ENCODE results near the gene HSFX1. TPM values are rescaled to one million over a fixed set of nuclear protein-coding genes. Genes with fewer than 3 reads are reported as not detected.
"Not testable (repeated sequence)": the region's sequence is repeated elsewhere in the genome, so short reads cannot be mapped to it uniquely, and the experiment has no call there.

HSFX1 gene
- total and polyA plus RNA-seq, 5 donors: 1.9 to 4.1 (median 2.9) TPM

DNA sequence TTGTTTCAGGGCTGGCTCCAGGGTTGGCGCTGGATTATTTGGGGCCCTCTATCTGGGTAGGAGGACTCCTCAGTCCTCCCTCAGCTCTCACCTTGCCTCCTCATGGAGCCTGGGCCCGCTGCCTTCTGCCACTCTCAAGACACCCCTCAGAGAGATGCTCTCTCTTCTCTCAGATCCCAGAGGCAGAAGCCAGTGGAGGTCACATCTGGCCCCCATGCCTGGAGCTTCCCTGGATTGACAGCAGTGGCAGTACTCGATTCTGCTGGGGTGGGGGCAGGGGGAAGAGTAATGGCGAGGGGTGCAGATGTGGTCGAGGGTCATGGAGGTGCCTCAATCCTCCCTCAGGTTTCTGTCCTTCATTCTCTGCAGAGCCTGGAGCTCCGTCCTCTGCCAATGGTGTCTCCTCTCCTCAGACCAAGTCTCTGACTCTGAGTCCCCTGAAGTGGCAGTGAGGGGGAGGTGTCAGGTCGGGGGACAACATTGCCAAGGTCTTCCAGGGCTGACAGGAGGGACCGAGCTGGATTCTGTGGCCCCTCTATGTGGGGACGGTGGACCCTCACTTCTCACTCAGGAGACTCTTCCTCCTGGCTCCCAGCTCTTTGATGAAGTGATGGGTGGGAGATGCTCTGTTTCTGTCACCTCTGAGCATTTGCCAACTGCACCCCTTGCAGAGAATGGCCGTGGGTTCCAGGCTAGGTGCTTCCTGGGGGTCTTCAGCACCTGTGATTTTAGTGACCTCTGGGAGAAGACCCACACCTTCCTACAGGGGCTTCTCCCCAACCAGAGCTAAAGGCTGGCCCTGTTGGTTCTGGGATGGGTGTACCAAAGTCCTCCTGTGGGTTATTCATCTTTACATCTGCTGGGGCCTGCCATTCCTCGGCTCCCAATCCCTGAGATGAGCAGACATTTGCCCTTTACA, 10.9 kb upstream of the HSFX1 start:
- DNase-seq (peak in 1 of 3 donors; percentile 16), ATAC-seq (no peak)
- Histone ChIP-seq H3K9me3 (ENCODE audit: control insufficient read depth, low read length) (no peaks in the 10 kb centered on the region), H3K4me1 (ENCODE audit: control insufficient read depth, insufficient read depth, low read length) (no peaks in the 10 kb centered on the region), H3K4me3 (ENCODE audit: low read length) (no peak overlapping the region), H3K27ac (ENCODE audit: low read length) (no peak overlapping the region), H3K27me3 (ENCODE audit: control insufficient read depth, insufficient read depth) (no peaks in the 10 kb centered on the region)
- intact Hi-C loops (cut with DNase I): no loop called here
- 72% methylated on average over 10 of the region's 11 CpGs for WGBS

DNA sequence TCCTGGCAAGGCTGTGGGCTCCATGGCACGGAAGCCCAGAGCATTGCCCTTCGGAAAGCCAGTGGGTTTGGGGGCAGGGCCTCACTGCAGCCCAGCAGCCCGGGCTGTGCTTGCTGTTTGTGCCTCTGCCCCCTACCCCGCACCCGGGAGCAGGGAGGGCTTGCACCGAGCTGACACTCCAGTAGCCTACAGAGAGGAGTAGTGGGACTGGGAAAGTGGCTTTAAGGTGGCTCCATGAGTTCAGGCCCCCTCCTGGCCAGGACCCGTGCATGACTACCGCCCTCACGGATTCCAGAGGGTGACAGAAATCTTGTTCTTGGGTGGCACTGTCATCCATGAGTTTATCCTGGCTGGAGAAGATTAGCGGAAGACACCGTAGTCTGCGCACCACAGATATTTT, 3.5 kb upstream of the HSFX1 start:
- 62% methylated on average over 3 of the region's 12 CpGs for WGBS
- intact Hi-C loops (cut with DNase I); H3K4me3 ChIP-seq (ENCODE audit: low read length); H3K9me3 ChIP-seq (ENCODE audit: control insufficient read depth, low read length); ATAC-seq; H3K27ac ChIP-seq (ENCODE audit: low read length); H3K4me1 ChIP-seq (ENCODE audit: control insufficient read depth, insufficient read depth, low read length); H3K27me3 ChIP-seq (ENCODE audit: control insufficient read depth, insufficient read depth): not testable (repeated sequence)
- DNase-seq: peak in 1 of 3 donors; percentile 24

GRCh38 chrX:149773026-149773425, 842 bp upstream of the HSFX1 start:
- intact Hi-C loops (cut with DNase I); H3K4me3 ChIP-seq (ENCODE audit: low read length); DNase-seq; H3K27me3 ChIP-seq (ENCODE audit: control insufficient read depth, insufficient read depth); H3K9me3 ChIP-seq (ENCODE audit: control insufficient read depth, low read length); H3K27ac ChIP-seq (ENCODE audit: low read length); H3K4me1 ChIP-seq (ENCODE audit: control insufficient read depth, insufficient read depth, low read length); ATAC-seq: not testable (repeated sequence)
- WGBS: no CpG with 5 or more reads among the region's 9 CpGs

DNA sequence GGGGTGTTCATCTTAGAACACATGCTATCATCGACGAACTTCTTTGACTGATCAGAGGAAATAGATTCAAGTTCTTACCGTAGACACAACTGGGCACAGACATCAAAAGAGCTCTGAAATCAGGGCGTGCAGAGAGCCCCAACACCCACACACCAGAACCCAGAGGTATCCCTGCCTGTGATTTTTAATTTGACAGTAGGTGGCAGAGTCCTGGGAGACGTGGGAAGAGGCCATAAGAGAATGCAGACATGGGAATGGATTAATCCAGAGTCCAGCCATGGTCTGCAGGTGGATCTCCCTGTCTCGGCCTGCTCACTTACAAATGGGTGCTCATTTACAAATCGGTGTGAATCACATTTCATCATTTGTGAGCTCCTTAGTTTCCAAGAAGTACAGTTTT, 4.1 kb downstream of the HSFX1 start:
- intact Hi-C loops (cut with DNase I); H3K9me3 ChIP-seq (ENCODE audit: control insufficient read depth, low read length); H3K4me1 ChIP-seq (ENCODE audit: control insufficient read depth, insufficient read depth, low read length); H3K4me3 ChIP-seq (ENCODE audit: low read length); ATAC-seq; H3K27ac ChIP-seq (ENCODE audit: low read length); DNase-seq; H3K27me3 ChIP-seq (ENCODE audit: control insufficient read depth, insufficient read depth): not testable (repeated sequence)
- no CpG with 5 or more reads among the region's 7 CpGs for WGBS

- WGBS: no CpG with 5 or more reads among the region's 14 CpGs
- intact Hi-C loops (cut with DNase I): not testable (repeated sequence)
Observed at GRCh38 chrX:149781727-149782126, 7.9 kb downstream of the HSFX1 start, which contains the start of gene MAGEA9. Gene MAGEA9, plus strand, starts transcription at chrX:149781930. Its CDS starts 4,281 bp downstream, at chrX:149786211.

DNA sequence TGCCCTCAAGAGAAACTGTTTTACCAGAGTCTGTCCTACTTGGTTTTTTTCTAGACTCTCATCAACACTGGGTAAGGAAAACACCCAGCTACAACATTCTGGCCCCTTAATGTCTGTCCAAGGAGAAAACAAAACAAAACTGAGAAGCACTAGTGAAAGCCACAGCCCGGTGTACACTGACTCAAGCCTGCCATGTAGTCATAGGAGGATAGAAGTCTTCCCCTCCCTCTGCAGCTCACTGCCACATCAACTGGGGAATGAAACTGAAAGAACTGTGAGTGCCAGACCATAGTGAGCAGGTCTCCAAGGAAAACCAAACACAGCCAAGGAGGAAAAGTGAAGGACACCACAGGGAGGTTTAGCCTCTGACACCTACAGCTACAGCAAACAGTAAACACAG, 21.7 kb downstream of the HSFX1 start:
- intact Hi-C loops (cut with DNase I); H3K27ac ChIP-seq (ENCODE audit: low read length); DNase-seq; H3K9me3 ChIP-seq (ENCODE audit: control insufficient read depth, low read length); H3K4me1 ChIP-seq (ENCODE audit: control insufficient read depth, insufficient read depth, low read length); H3K4me3 ChIP-seq (ENCODE audit: low read length); H3K27me3 ChIP-seq (ENCODE audit: control insufficient read depth, insufficient read depth): not testable (repeated sequence)
- ATAC-seq: peak in 1 of 2 donors; percentile 89
- WGBS: no CpG with 5 or more reads among the region's 1 CpG

More at GRCh38 chrX:149781727-149782126, 7.9 kb downstream of the HSFX1 start, which contains the start of gene MAGEA9:
- H3K27ac ChIP-seq (ENCODE audit: low read length); ATAC-seq; H3K9me3 ChIP-seq (ENCODE audit: control insufficient read depth, low read length); DNase-seq; H3K27me3 ChIP-seq (ENCODE audit: control insufficient read depth, insufficient read depth); H3K4me3 ChIP-seq (ENCODE audit: low read length); H3K4me1 ChIP-seq (ENCODE audit: control insufficient read depth, insufficient read depth, low read length): not testable (repeated sequence)

- H3K27ac ChIP-seq (ENCODE audit: low read length): no peak overlapping the region
- no peak overlapping the region for H3K4me3 ChIP-seq (ENCODE audit: low read length)
- intact Hi-C loops (cut with DNase I): no loop called here
- H3K4me1 ChIP-seq (ENCODE audit: control insufficient read depth, insufficient read depth, low read length): no peaks in the 10 kb centered on the region
- no peaks in the 10 kb centered on the region for H3K27me3 ChIP-seq (ENCODE audit: control insufficient read depth, insufficient read depth)
- DNase-seq (no peak), ATAC-seq (no peak)
- 84% methylated on average over 6 of the region's 6 CpGs for WGBS
- no peaks in the 10 kb centered on the region for H3K9me3 ChIP-seq (ENCODE audit: control insufficient read depth, low read length)
Observed at GRCh38 chrX:149799095-149799714, 25.3 kb downstream of the HSFX1 start.

GRCh38 chrX:149799938-149800337, 26.1 kb downstream of the HSFX1 start:
- WGBS: 58% methylated on average over 3 of the region's 3 CpGs
- intact Hi-C loops (cut with DNase I): no loop called here
- DNase-seq (no peak), ATAC-seq (no peak)
- no peak overlapping the region for H3K27ac ChIP-seq (ENCODE audit: low read length)
- H3K4me3 ChIP-seq (ENCODE audit: low read length): no peak overlapping the region
- H3K9me3 ChIP-seq (ENCODE audit: control insufficient read depth, low read length): no peaks in the 10 kb centered on the region
- H3K4me1 ChIP-seq (ENCODE audit: control insufficient read depth, insufficient read depth, low read length): no peaks in the 10 kb centered on the region
- H3K27me3 ChIP-seq (ENCODE audit: control insufficient read depth, insufficient read depth): no peaks in the 10 kb centered on the region

GRCh38 chrX:149803458-149804062, 29.7 kb downstream of the HSFX1 start:
- H3K9me3 ChIP-seq (ENCODE audit: control insufficient read depth, low read length): no peaks in the 10 kb centered on the region
- intact Hi-C loops (cut with DNase I): no loop called here
- ATAC-seq: no peak
- H3K27ac ChIP-seq (ENCODE audit: low read length): no peak overlapping the region
- WGBS: 86% methylated on average over 10 of the region's 10 CpGs
- H3K4me3 ChIP-seq (ENCODE audit: low read length): no peak overlapping the region
- H3K4me1 ChIP-seq (ENCODE audit: control insufficient read depth, insufficient read depth, low read length): no peaks in the 10 kb centered on the region
- DNase-seq: no peak
- no peaks in the 10 kb centered on the region for H3K27me3 ChIP-seq (ENCODE audit: control insufficient read depth, insufficient read depth)

DNA sequence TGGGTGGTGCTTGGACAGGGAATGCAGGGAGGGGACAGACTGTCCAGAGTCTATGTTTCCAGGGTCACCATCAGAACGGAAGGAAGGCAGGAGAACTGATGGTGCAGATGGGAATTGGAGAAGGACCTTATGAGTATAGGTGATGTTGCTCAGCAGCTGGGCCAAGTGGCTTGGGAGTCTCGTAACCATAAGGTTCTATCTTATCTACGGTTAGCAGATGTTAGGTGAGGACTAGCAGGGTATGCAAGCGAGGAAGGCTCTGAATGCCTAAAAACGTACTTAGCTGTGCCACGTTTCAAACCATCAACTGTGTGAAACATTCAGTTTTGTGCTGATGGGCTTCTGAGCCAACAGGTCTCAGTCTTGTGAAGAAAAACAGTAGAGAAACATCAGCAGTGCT, 30.2 kb downstream of the HSFX1 start:
- intact Hi-C loops (cut with DNase I): no loop called here
- no peak for ATAC-seq

More for the DNA sequence above, 30.2 kb downstream of the HSFX1 start:
- Histone ChIP-seq H3K27me3 (ENCODE audit: control insufficient read depth, insufficient read depth) (no peaks in the 10 kb centered on the region), H3K27ac (ENCODE audit: low read length) (no peak overlapping the region), H3K4me3 (ENCODE audit: low read length) (no peak overlapping the region), H3K4me1 (ENCODE audit: control insufficient read depth, insufficient read depth, low read length) (no peaks in the 10 kb centered on the region), H3K9me3 (ENCODE audit: control insufficient read depth, low read length) (no peaks in the 10 kb centered on the region)
- no peak for DNase-seq
- WGBS: 77% methylated on average over 6 of the region's 6 CpGs
